Smooth muscle cell (in vitro differentiated cells): ENCODE measurements around the gene RIPK3. TPM values are rescaled to one million over a fixed set of nuclear protein-coding genes. Genes with fewer than 3 reads are reported as not detected.
A peak's percentile ranks its signal among the peaks of the same experiment; 100 is the strongest.

Experiments used
- DNase-seq: peaks from one replicate; lab custom pipeline; 2025; ENCODE audit not compliant: unreplicated experiment; lab: John Stamatoyannopoulos, UW
- H2AFZ ChIP-seq: fragments of 200-600 bp; sonication (generic); 2 replicates; pipeline ENCODE4 v1.6.0; 2016; ENCODE audit warnings: antibody characterized with exemption, low read depth, mild to moderate bottlenecking
- H3F3A ChIP-seq: fragments of 200-600 bp; sonication (generic); 2 replicates; pipeline ENCODE4 v1.6.0; 2017; ENCODE audit warnings: antibody characterized with exemption, low read depth
- H3K27ac ChIP-seq: fragments of 200-600 bp; sonication (generic); 2 replicates; pipeline ENCODE4 v1.5.1; 2016; ENCODE audit warnings: low read depth, mild to moderate bottlenecking
- H3K27me3 ChIP-seq: fragments of 200-600 bp; sonication (generic); 2 replicates; pipeline ENCODE4 v1.6.1; 2016; ENCODE audit warnings: low read depth, mild to moderate bottlenecking
- H3K36me3 ChIP-seq: fragments of 200-600 bp; sonication (generic); 2 replicates; pipeline ENCODE4 v1.5.1; 2016; ENCODE audit warnings: low read depth
- H3K4me1 ChIP-seq: fragments of 200-600 bp; sonication (generic); 2 replicates; pipeline ENCODE4 v1.5.1; 2016; ENCODE audit warnings: low read depth
- H3K4me2 ChIP-seq: fragments of 200-600 bp; sonication (generic); 2 replicates; pipeline ENCODE4 v1.6.0; 2016; ENCODE audit warnings: mild to moderate bottlenecking
- H3K4me3 ChIP-seq: fragments of 200-600 bp; sonication (generic); 2 replicates; pipeline ENCODE4 v1.5.1; 2016; ENCODE audit warnings: mild to moderate bottlenecking
- H3K79me2 ChIP-seq: fragments of 200-600 bp; sonication (generic); 2 replicates; pipeline ENCODE4 v1.6.0; 2016; ENCODE audit warnings: low read depth, mild to moderate bottlenecking
- H3K9ac ChIP-seq: fragments of 200-600 bp; sonication (generic); 2 replicates; pipeline ENCODE4 v1.6.0; 2016; ENCODE audit warnings: low read depth
- H3K9me3 ChIP-seq: fragments of 200-600 bp; sonication (generic); replicated peaks from 2 replicates; pipeline ENCODE4 v1.5.1; 2016; ENCODE audit warnings: low read depth
- H4K20me1 ChIP-seq: fragments of 200-600 bp; sonication (generic); 2 replicates; pipeline ENCODE4 v1.6.0; 2016; ENCODE audit warnings: low read depth
- CTCF ChIP-seq: fragments of 200-600 bp; sonication (generic); IDR thresholded peaks from 2 replicates; pipeline ENCODE4 v1.5.1; 2017; ENCODE audit warnings: borderline replicate concordance, mild to moderate bottlenecking, antibody characterized with exemption; ENCODE audit not compliant: insufficient read depth, poor library complexity, severe bottlenecking
- WGBS: methylation state at CpG from one replicate; pipeline ENCODE4 v1.1.7; 2016; ENCODE audit warnings: low lambda C conversion rate; 5-methylcytosine and 5-hydroxymethylcytosine counted together
- polyA plus RNA-seq: library from polyadenylated mRNA; unstranded; fragments of >200 nt; fragmentation: Nextera tagmentation; extraction: Ambion mirVana; gene quantifications from 2 replicates; pipeline ENCODE4 v1.2.1, GENCODE V29; 2016
- total RNA-seq: library from RNA; depleted of rRNA; stranded (reverse); fragments of >200 nt; gene quantifications from 2 replicates; pipeline ENCODE4 v1.2.3, GENCODE V29; 2014

RIPK3 gene
- total and polyA plus RNA-seq, 2 experiments from 2014 or later, result 1.3 TPM; not detected in 1

GRCh38 chr14:24369463-24369862, 29.7 kb upstream of the RIPK3 start:
- Histone ChIP-seq H3K4me2 (peak overlapping the region; percentile 100), H3F3A (peaks cover 11% of the 10 kb centered on the region), H3K36me3 (no peaks in the 10 kb centered on the region), H3K4me1 (peaks cover 18% of the 10 kb centered on the region), H3K4me3 (peak overlapping the region; percentile 99), H3K79me2 (peaks cover 4% of the 10 kb centered on the region), H3K9ac (peak overlapping the region; percentile 100), H2AFZ (no peak overlapping the region), H3K27ac (peak overlapping the region; percentile 97), H3K9me3 (no peaks in the 10 kb centered on the region), H3K27me3 (no peaks in the 10 kb centered on the region), H4K20me1 (peaks cover 38% of the 10 kb centered on the region)
- 89% methylated on average over 18 of the region's 20 CpGs for WGBS
- TF ChIP-seq CTCF, result no peak
- no peak for DNase-seq

GRCh38 chr14:24368562-24369252, 28.9 kb upstream of the RIPK3 start:
- peaks cover 18% of the 10 kb centered on the region for H3K4me1 ChIP-seq
- peak overlapping the region; percentile 99 for H3K4me3 ChIP-seq
- no peaks in the 10 kb centered on the region for H3K27me3 ChIP-seq
- 8% methylated on average over 4 of the region's 52 CpGs for WGBS
- peaks cover 11% of the 10 kb centered on the region for H3F3A ChIP-seq
- no peak for TF ChIP-seq CTCF
- peaks cover 33% of the 10 kb centered on the region for H4K20me1 ChIP-seq
- H3K9ac ChIP-seq, result peak overlapping the region; percentile 100
- H3K36me3 ChIP-seq, result no peaks in the 10 kb centered on the region
- H2AFZ ChIP-seq, result peak overlapping the region; percentile 86
- peaks cover 4% of the 10 kb centered on the region for H3K79me2 ChIP-seq
- H3K9me3 ChIP-seq, result no peaks in the 10 kb centered on the region
- peak; percentile 75 for DNase-seq
- H3K27ac ChIP-seq, result peak overlapping the region; percentile 97
- H3K4me2 ChIP-seq, result peak overlapping the region; percentile 100

- H3K9me3 ChIP-seq, result no peaks in the 10 kb centered on the region
- peak overlapping the region; percentile 99 for H3K4me3 ChIP-seq
- no peak for TF ChIP-seq CTCF
- peak overlapping the region; percentile 100 for H3K4me2 ChIP-seq
- H3K27me3 ChIP-seq, result no peaks in the 10 kb centered on the region
- peak overlapping the region; percentile 97 for H3K27ac ChIP-seq
- H3K36me3 ChIP-seq, result no peaks in the 10 kb centered on the region
- peaks cover 11% of the 10 kb centered on the region for H3F3A ChIP-seq
- peak; percentile 69 for DNase-seq
- peak overlapping the region; percentile 86 for H2AFZ ChIP-seq
- H3K9ac ChIP-seq, result peak overlapping the region; percentile 100
- peaks cover 4% of the 10 kb centered on the region for H3K79me2 ChIP-seq
- 4% methylated on average over 8 of the region's 15 CpGs for WGBS
- peaks cover 18% of the 10 kb centered on the region for H3K4me1 ChIP-seq
- H4K20me1 ChIP-seq, result peaks cover 29% of the 10 kb centered on the region
Observed at GRCh38 chr14:24368212-24368561, 28.4 kb upstream of the RIPK3 start.
